Measurements from ENCODE around the gene MICOS13. TPM values are rescaled to one million over a fixed set of nuclear protein-coding genes. Genes with fewer than 3 reads are reported as not detected.

MICOS13 gene
- total RNA-seq, 1 donor from 2014 or later = 42.2 TPM

DNA sequence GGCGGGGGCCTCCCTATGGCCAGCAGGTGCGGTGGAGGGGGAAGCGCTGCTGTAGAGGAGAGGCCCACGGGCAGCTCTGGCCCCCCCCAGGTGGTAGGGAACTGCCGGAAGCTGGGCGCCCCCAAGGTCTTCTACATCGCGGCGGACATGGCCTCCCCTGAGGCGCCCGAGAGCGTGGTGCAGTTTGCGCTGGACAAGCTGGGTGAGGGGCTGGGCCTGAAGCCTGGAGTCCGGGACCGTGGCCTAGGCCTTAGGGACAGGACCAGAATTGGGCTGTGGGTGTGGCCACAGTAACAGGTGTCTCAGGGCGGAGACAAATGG lies 6.0 kb upstream of the MICOS13 start:
- H3K27me3 Mint-ChIP-seq = no peaks in the 10 kb centered on the region
- peaks cover 13% of the 10 kb centered on the region for H3K4me1 Mint-ChIP-seq (ENCODE audit: unreplicated experiment)
- no peak for DNase-seq (ENCODE audit: extremely low spot score, unreplicated experiment)
- H3K36me3 Mint-ChIP-seq = peaks cover 6% of the 10 kb centered on the region
- H3K27ac Mint-ChIP-seq = peak overlapping the region; percentile 77
- H3K9me3 Mint-ChIP-seq = no peaks in the 10 kb centered on the region
- TF ChIP-seq, protein P1, sequence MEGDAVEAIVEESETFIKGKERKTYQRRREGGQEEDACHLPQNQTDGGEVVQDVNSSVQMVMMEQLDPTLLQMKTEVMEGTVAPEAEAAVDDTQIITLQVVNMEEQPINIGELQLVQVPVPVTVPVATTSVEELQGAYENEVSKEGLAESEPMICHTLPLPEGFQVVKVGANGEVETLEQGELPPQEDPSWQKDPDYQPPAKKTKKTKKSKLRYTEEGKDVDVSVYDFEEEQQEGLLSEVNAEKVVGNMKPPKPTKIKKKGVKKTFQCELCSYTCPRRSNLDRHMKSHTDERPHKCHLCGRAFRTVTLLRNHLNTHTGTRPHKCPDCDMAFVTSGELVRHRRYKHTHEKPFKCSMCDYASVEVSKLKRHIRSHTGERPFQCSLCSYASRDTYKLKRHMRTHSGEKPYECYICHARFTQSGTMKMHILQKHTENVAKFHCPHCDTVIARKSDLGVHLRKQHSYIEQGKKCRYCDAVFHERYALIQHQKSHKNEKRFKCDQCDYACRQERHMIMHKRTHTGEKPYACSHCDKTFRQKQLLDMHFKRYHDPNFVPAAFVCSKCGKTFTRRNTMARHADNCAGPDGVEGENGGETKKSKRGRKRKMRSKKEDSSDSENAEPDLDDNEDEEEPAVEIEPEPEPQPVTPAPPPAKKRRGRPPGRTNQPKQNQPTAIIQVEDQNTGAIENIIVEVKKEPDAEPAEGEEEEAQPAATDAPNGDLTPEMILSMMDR (conservative IDR thresholded peaks at IDR 0.05) = no peak
- H3K4me3 Mint-ChIP-seq = peak overlapping the region; percentile 84

DNA sequence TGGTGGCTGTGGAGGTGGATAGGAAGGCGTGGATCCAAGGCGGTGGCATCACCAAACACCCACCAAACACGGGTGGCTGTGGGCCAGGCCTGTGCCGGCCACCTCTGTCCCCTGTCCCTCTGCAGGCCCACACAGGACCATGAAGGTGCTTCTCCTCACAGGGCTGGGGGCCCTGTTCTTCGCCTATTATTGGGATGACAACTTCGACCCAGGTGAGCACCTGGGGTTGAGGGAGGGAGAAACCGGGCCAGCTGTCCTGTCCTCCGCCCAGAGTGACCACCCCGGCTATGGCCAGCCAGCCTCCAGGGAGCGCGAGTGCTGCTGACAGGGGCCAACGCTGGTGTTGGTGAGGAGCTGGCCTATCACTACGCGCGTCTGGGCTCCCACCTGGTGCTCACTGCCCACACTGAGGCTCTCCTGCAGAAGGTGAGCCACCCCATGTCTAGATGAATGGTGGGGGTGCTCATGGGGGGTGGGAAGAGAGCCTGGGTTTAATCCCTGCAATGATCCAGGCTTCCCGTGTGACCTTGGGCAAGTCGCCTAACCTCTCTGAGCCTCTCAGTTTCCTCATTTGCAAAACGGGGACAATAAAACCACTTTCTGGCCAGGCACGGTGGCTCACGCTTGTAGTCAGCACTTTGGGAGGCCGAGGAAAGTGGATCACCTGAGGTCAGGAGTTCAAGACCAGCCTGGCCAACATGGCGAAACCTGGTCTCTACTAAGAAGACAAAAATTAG lies 4.5 kb upstream of the MICOS13 start:
- TF ChIP-seq, protein P1 (conservative IDR thresholded peaks at IDR 0.05) = no peak
- H3K9me3 Mint-ChIP-seq = no peaks in the 10 kb centered on the region
- no peak overlapping the region for H3K27ac Mint-ChIP-seq
- peaks cover 11% of the 10 kb centered on the region for H3K4me1 Mint-ChIP-seq (ENCODE audit: unreplicated experiment)
- no peaks in the 10 kb centered on the region for H3K36me3 Mint-ChIP-seq
- H3K4me3 Mint-ChIP-seq = no peak overlapping the region
- no peak for DNase-seq (ENCODE audit: extremely low spot score, unreplicated experiment)
- peaks cover 3% of the 10 kb centered on the region for H3K27me3 Mint-ChIP-seq

DNA sequence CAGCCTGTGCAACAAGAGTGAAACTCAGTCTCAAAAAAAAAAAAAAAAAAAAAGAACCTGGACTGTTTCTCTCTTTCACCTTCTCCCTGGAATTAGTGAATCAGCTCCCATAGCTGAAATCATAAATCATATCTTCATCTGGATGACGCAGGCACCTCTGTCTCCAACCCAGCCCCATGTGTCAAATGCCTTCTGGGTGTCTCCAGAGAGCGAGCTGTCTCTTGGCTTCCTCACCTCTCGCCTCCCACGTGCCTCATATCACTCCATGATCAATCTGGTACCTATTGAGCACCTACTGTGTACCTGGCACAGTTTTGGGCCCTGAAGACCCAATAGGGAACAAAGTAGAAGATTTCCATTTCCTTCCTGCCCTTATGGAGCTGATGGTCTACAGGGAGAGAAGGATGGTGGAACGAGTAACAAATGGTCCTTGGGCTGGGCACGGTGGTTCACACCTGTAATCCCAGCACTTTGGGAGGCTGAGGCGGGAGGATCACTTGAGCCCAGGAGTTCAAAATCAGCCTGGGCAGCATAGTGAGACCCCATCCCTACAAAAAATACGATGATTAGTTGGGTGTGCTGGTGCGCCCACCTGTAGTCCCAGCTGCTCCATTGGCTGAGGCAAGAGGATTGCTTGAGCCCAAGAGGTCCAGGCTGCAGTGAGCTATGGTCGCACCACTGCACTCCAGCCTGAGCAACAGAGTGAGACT lies 3.0 kb upstream of the MICOS13 start:
- TF ChIP-seq, protein P1 (conservative IDR thresholded peaks at IDR 0.05) = no peak
- no peak for DNase-seq (ENCODE audit: extremely low spot score, unreplicated experiment)
- peak overlapping the region; percentile 22 for H3K27ac Mint-ChIP-seq
- no peaks in the 10 kb centered on the region for H3K9me3 Mint-ChIP-seq
- no peaks in the 10 kb centered on the region for H3K36me3 Mint-ChIP-seq
- peaks cover 9% of the 10 kb centered on the region for H3K4me1 Mint-ChIP-seq (ENCODE audit: unreplicated experiment)
- peak overlapping the region; percentile 67 for H3K4me3 Mint-ChIP-seq
- H3K27me3 Mint-ChIP-seq = peaks cover 3% of the 10 kb centered on the region

DNA sequence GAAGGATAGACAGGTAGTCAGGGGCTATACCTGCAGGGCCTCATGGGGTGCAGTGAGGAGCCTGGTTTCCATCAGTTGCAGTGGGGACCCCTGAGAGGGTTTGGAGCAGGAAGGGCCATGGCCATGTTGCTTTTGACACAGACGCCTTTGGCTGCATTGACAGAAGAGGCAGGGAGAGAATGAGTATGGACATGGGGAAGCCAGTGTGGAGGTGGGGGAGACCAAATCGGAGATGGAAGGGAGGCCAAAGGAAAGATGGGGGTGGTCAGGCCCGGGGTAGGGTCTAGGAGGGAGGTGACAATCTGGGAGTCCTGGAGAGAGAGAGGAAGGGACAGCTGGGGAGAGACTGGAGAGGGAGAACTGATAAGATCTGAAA lies 1.8 kb upstream of the MICOS13 start:
- no peaks in the 10 kb centered on the region for H3K9me3 Mint-ChIP-seq
- H3K36me3 Mint-ChIP-seq = no peaks in the 10 kb centered on the region
- no peak for DNase-seq (ENCODE audit: extremely low spot score, unreplicated experiment)
- H3K27ac Mint-ChIP-seq = peak overlapping the region; percentile 42
- peak overlapping the region; percentile 83 for H3K4me3 Mint-ChIP-seq
- H3K4me1 Mint-ChIP-seq (ENCODE audit: unreplicated experiment) = peaks cover 9% of the 10 kb centered on the region
- peaks cover 3% of the 10 kb centered on the region for H3K27me3 Mint-ChIP-seq
- TF ChIP-seq, protein P1 (conservative IDR thresholded peaks at IDR 0.05) = no peak

DNA sequence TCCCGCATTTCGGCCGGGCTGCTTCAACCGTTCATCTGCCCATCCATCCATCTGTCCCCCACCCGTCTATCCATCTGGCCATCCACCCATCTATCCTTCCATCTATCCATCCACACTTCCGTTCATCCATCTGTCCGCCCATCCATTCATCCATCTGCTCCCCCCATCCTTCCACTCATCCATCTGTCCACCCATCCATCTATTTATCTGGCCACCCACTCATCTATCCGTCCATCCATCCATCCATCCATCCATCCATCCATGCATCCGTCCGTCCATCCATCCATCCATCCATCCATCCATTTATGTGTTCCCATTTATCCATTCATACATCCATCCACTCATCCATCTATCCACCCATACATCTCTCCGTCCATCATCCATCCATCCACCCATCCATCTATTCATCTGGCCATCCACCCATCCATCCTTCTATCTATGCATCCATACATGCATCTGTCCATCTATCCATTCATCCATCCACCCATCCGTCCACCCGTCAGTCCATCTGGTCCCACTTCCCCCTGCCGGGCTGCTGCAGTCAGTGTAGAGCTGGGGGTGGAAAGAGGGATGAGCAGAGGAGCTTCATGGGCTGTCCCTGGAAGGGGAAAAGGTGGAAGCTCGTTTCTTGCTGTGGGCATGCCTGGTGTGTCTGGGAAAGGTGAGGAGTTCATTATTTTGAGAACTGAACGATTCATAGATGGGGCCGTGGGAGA lies 1.2 kb upstream of the MICOS13 start:
- peaks cover 9% of the 10 kb centered on the region for H3K4me1 Mint-ChIP-seq (ENCODE audit: unreplicated experiment)

More for the DNA sequence above, 1.2 kb upstream of the MICOS13 start:
- Mint-ChIP-seq H3K36me3 (no peaks in the 10 kb centered on the region), H3K9me3 (no peaks in the 10 kb centered on the region), H3K27ac (peak overlapping the region; percentile 42), H3K4me3 (peak overlapping the region; percentile 83), H3K27me3 (peaks cover 3% of the 10 kb centered on the region)
- DNase-seq (ENCODE audit: extremely low spot score, unreplicated experiment) = no peak
- TF ChIP-seq, protein P1 (conservative IDR thresholded peaks at IDR 0.05) = no peak
